Endothelial cell of umbilical vein (primary cell): Measurements from ENCODE around the gene RBP4. TPM values are rescaled to one million over a fixed set of nuclear protein-coding genes. Genes with fewer than 3 reads are reported as not detected.

Experiments
- BruUV-seq: library from RNA; stranded (reverse); fragments of 400-500 nt; replicated peaks from 2 replicates; lab custom pipeline; 2021; lab: Mats Ljungman, UMichigan
- CTCF ChIA-PET: fragments of 300-600, 350-600 bp; sonication (Branson Sonifier 250); formaldehyde crosslinking; loops from one replicate; lab custom pipeline; 2021; ENCODE audit warnings: antibody characterized with exemption, inconsistent platforms; lab: Charles Lee
- POLR2A ChIA-PET: fragments of 300-600, 350-600 bp; sonication (Branson Sonifier 250); formaldehyde crosslinking; loops from one replicate; lab custom pipeline; 2021; ENCODE audit warnings: antibody characterized with exemption, inconsistent platforms; lab: Charles Lee
- DNase-seq: peaks from one replicate; pipeline ENCODE4 v3.0.0-alpha.2; 2011; ENCODE audit warnings: low read depth, low spot score
- FAIRE-seq: peaks from 2 replicates; lab custom pipeline; 2011; peaks lifted over from hg19 to GRCh38; lab: Jason Lieb, UNC
- H2AFZ ChIP-seq: 2 replicates; pipeline ENCODE4 v1.6.0; 2012; ENCODE audit warnings: low read depth, low read length, control low read depth, inconsistent platforms
- H3K27ac ChIP-seq: 2 replicates; pipeline ENCODE4 v1.5.1; 2011; ENCODE audit warnings: low read depth, mild to moderate bottlenecking, control low read depth, low read length, moderate library complexity; ENCODE audit not compliant: insufficient read depth
- H3K27me3 ChIP-seq, 2 experiments: 2 replicates each; pipeline versions ENCODE4 v1.6.0 to v1.6.1; 2011; ENCODE audit warnings: low read length in 2 of 2, mixed read lengths in 1 of 2; ENCODE audit not compliant: control insufficient read depth in 2 of 2, insufficient read depth in 2 of 2
- H3K36me3 ChIP-seq, 2 experiments: 2 replicates in 1 of 2; 3 replicates in 1 of 2; pipeline ENCODE4 v1.5.1; 2011; ENCODE audit warnings: low read length in 2 of 2, mild to moderate bottlenecking in 1 of 2, moderate library complexity in 1 of 2; ENCODE audit not compliant: control insufficient read depth in 2 of 2, insufficient read depth in 2 of 2; ENCODE audit errors: extremely low read depth in 1 of 2
- H3K4me1 ChIP-seq: 3 replicates; pipeline ENCODE4 v1.5.1; 2011; ENCODE audit warnings: mild to moderate bottlenecking, low read length; ENCODE audit not compliant: control insufficient read depth, insufficient read depth; ENCODE audit errors: extremely low read depth
- H3K4me2 ChIP-seq: 2 replicates; pipeline ENCODE4 v1.6.1; 2011; ENCODE audit warnings: low read length, control low read depth, mixed read lengths; ENCODE audit not compliant: insufficient read depth
- H3K4me3 ChIP-seq, 3 experiments: fragments of 200-600 bp in 1 of 3; sonication (generic), shearing (Covaris generic) in 1 of 3; replicated peaks in 1 of 3; 2 replicates each; pipeline ENCODE4 v1.5.1; 2011 to 2016; ENCODE audit warnings: control low read depth in 3 of 3, low read length in 3 of 3, mild to moderate bottlenecking in 2 of 3, inconsistent platforms in 1 of 3, low read depth in 1 of 3, moderate library complexity in 1 of 3; ENCODE audit not compliant: insufficient read depth in 1 of 3
- H3K79me2 ChIP-seq: 2 replicates; pipeline ENCODE4 v1.6.0; 2012; ENCODE audit warnings: low read length, inconsistent platforms; ENCODE audit not compliant: control insufficient read depth, insufficient read depth
- H3K9ac ChIP-seq: replicated peaks from 2 replicates; pipeline ENCODE3; 2011; ENCODE audit warnings: low read length, control low read depth; ENCODE audit not compliant: insufficient read depth; ENCODE audit errors: extremely low read depth
- H3K9me1 ChIP-seq: replicated peaks from 3 replicates; pipeline ENCODE4 v1.6.0; 2011; ENCODE audit warnings: mild to moderate bottlenecking, low read length; ENCODE audit not compliant: control insufficient read depth, insufficient read depth; ENCODE audit errors: extremely low read depth
- H3K9me3 ChIP-seq: replicated peaks from 2 replicates; pipeline ENCODE4 v1.5.1; 2012; ENCODE audit warnings: low read length, inconsistent platforms; ENCODE audit not compliant: control insufficient read depth, insufficient read depth
- H4K20me1 ChIP-seq: replicated peaks from 2 replicates; pipeline ENCODE3; 2011; ENCODE audit warnings: mild to moderate bottlenecking, low read length; ENCODE audit not compliant: control insufficient read depth, insufficient read depth; ENCODE audit errors: extremely low read depth
- EZH2 ChIP-seq: IDR thresholded peaks from 2 replicates; pipeline ENCODE4 v1.6.1; 2012; ENCODE audit warnings: borderline replicate concordance, low read depth, mild to moderate bottlenecking, moderate library complexity, low read length, inconsistent platforms; ENCODE audit not compliant: severe bottlenecking
- FOS ChIP-seq: IDR thresholded peaks from 2 replicates; pipeline ENCODE4 v1.6.1; 2011; ENCODE audit warnings: mild to moderate bottlenecking, low read length, moderate library complexity, borderline replicate concordance; ENCODE audit not compliant: insufficient read depth
- GATA2 ChIP-seq: IDR thresholded peaks from 2 replicates; pipeline ENCODE4 v1.7.0; 2011; ENCODE audit warnings: low read depth, mild to moderate bottlenecking, moderate library complexity, mixed read lengths, low read length; ENCODE audit not compliant: insufficient read length, insufficient read depth
- JUN ChIP-seq: IDR thresholded peaks from 2 replicates; pipeline ENCODE4 v1.6.1; 2011; ENCODE audit warnings: borderline replicate concordance, low read depth; ENCODE audit not compliant: insufficient read length, insufficient read depth
- MYC ChIP-seq: IDR thresholded peaks from one replicate; pipeline ENCODE4 v1.6.1; 2011; ENCODE audit warnings: mild to moderate bottlenecking, low read depth, low read length
- POLR2A ChIP-seq: IDR thresholded peaks from 2 replicates; pipeline ENCODE4 v1.6.1; 2012; ENCODE audit warnings: low read depth, mild to moderate bottlenecking, control low read depth, low read length
- POLR2AphosphoS5 ChIP-seq: IDR thresholded peaks from 2 replicates; pipeline ENCODE4 v1.6.1; 2012; ENCODE audit warnings: low read depth, mild to moderate bottlenecking, control low read depth, low read length, moderate library complexity; ENCODE audit not compliant: insufficient read depth
- dilution Hi-C: fragments of 300-500 bp; cut with MboI; formaldehyde crosslinking; loops from one replicate; pipeline ENCODE4 v1.15.0; 2019; ENCODE audit warnings: low sequenced_read_pairs; ENCODE audit not compliant: extremely low pct_ligation_motif_present
- intact Hi-C: fragments of 100-400 bp; cut with micrococcal nuclease; formaldehyde crosslinking; loops from one replicate; pipeline ENCODE4 v1.10.0; 2022
- polyA plus RNA-seq, 4 experiments: library from polyadenylated mRNA; depleted of rRNA in 3 of 4; stranded (reverse) in 3 of 4; unstranded in 1 of 4; fragments of >200 nt; gene quantifications; 2 replicates each; pipeline versions ENCODE4 v1.2.1 to v1.2.3, GENCODE V29; 2011 to 2012; ENCODE audit warnings: missing spikeins in 1 of 4
- total RNA-seq: library from RNA; stranded (reverse); gene quantifications from 2 replicates; pipeline ENCODE4 v1.2.3, GENCODE V29; 2021
- TF ChIP-seq, protein P1 (sequence below): IDR thresholded peaks from 2 replicates; pipeline ENCODE4 v1.6.1; 2011; ENCODE audit not compliant: insufficient read depth, insufficient read length
- TF ChIP-seq, protein P2 (sequence below), 2 donors: IDR thresholded peaks; 1 replicate in 1 of 2; 2 replicates in 1 of 2; pipeline ENCODE4 v1.5.1; 2011; ENCODE audit warnings: low read length in 2 of 2, mild to moderate bottlenecking in 2 of 2, moderate library complexity in 2 of 2, control low read depth in 1 of 2, inconsistent platforms in 1 of 2, low read depth in 1 of 2; ENCODE audit not compliant: insufficient read depth in 1 of 2; ENCODE audit errors: extremely low read depth in 1 of 2

RBP4 gene
- total and polyA plus RNA-seq, 2 donors (not counting 3 experiments of a cell fraction or from before 2014, with no cell fraction given) = not detected

GRCh38 chr10:93612311-93612710, 11.3 kb upstream of the RBP4 start, which contains the start of gene PDE6C:
PDE6C (plus strand) TSS chr10:93612537; CDS start chr10:93612726, 189 bp downstream.
- H2AFZ ChIP-seq = no peak within 1 kb of the TSS
- H3K9ac ChIP-seq = no peak within 1 kb of the TSS
- H3K4me3 ChIP-seq = no peak within 1 kb of the TSS
- H3K9me1 ChIP-seq = no peaks in the 10 kb centered on the region
- peaks cover 2 to 5% of the 10 kb centered on the region in 2 experiments for H3K27me3 ChIP-seq
- no peaks in the 10 kb centered on the region for H3K79me2 ChIP-seq
- FAIRE-seq (no peak), DNase-seq (no peak)
- POLR2A ChIA-PET = no interaction called here
- H3K9me3 ChIP-seq = no peaks in the 10 kb centered on the region
- H3K36me3 ChIP-seq = no peaks in the 10 kb centered on the region
- no TSS peak for BruUV-seq
- no peaks in the 10 kb centered on the region for H4K20me1 ChIP-seq
- intact Hi-C loops (no loop called here), dilution Hi-C loops (no loop called here)
- H3K27ac ChIP-seq = no peak within 1 kb of the TSS
- CTCF ChIA-PET = interaction anchor here (0.9 kb wide), 1 partner anchor 17 kb away, joined by 4 read pairs; no protein-coding TSS in a partner anchor
- H3K4me2 ChIP-seq = no peak within 1 kb of the TSS
- no peaks in the 10 kb centered on the region for H3K4me1 ChIP-seq
- no peak for TF ChIP-seq POLR2A

- FAIRE-seq (no peak), DNase-seq (no peak)
- Histone ChIP-seq H4K20me1 (no peaks in the 10 kb centered on the region), H3K4me1 (no peaks in the 10 kb centered on the region), H2AFZ (no peak overlapping the region), H3K79me2 (no peaks in the 10 kb centered on the region), H3K27ac (no peak overlapping the region), H3K9me1 (no peaks in the 10 kb centered on the region), H3K4me2 (no peak overlapping the region), H3K4me3 (no peak overlapping the region), H3K9me3 (no peaks in the 10 kb centered on the region), H3K9ac (no peak overlapping the region), H3K36me3 (no peaks in the 10 kb centered on the region), H3K27me3 (peaks cover 3 to 13% of the 10 kb centered on the region in 2 experiments)
- intact Hi-C loops = no loop called here
- ChIA-PET CTCF (no interaction called here), POLR2A (no interaction called here)
- TF ChIP-seq EZH2 (no peak), JUN (no peak), POLR2AphosphoS5 (no peak), FOS (no peak), POLR2A (no peak), GATA2 (no peak), MYC (no peak)
- TF ChIP-seq, protein P1, sequence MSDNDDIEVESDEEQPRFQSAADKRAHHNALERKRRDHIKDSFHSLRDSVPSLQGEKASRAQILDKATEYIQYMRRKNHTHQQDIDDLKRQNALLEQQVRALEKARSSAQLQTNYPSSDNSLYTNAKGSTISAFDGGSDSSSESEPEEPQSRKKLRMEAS = no peak
- TF ChIP-seq, protein P2, sequence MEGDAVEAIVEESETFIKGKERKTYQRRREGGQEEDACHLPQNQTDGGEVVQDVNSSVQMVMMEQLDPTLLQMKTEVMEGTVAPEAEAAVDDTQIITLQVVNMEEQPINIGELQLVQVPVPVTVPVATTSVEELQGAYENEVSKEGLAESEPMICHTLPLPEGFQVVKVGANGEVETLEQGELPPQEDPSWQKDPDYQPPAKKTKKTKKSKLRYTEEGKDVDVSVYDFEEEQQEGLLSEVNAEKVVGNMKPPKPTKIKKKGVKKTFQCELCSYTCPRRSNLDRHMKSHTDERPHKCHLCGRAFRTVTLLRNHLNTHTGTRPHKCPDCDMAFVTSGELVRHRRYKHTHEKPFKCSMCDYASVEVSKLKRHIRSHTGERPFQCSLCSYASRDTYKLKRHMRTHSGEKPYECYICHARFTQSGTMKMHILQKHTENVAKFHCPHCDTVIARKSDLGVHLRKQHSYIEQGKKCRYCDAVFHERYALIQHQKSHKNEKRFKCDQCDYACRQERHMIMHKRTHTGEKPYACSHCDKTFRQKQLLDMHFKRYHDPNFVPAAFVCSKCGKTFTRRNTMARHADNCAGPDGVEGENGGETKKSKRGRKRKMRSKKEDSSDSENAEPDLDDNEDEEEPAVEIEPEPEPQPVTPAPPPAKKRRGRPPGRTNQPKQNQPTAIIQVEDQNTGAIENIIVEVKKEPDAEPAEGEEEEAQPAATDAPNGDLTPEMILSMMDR (IDR thresholded peaks at IDR 0.05; ENCODE audit: extremely low read depth in 1 of 2, insufficient read depth in 1 of 2, low read depth in 1 of 2, low read length in 2 of 2) = no peak
- dilution Hi-C loops = no loop called here
- no TSS peak for BruUV-seq
These were observed 7.4 kb upstream of the RBP4 start for GRCh38 chr10:93608421-93608820.
